NCI-H748 (cell line): Measurements from ENCODE around the gene APRT.
"Not testable (repeated sequence)": the region's sequence is repeated elsewhere in the genome, so short reads cannot be mapped to it uniquely, and the experiment has no call there.

Source experiments
- DNase-seq: peaks from one replicate; lab custom pipeline; 2025; ENCODE audit not compliant: unreplicated experiment; lab: John Stamatoyannopoulos, UW

Gene APRT

GRCh38 chr16:88790312-88791211 is 21.2 kb downstream of the APRT start:
- DNase-seq = peak; percentile 15

- no peak for DNase-seq
Measured at GRCh38 chr16:88789594-88789993, 22.1 kb downstream of the APRT start.

- DNase-seq = not testable (repeated sequence)
Measured at GRCh38 chr16:88788749-88789148, 23.0 kb downstream of the APRT start.

GRCh38 chr16:88787579-88788314 is 24.0 kb downstream of the APRT start:
- no peak for DNase-seq

GRCh38 chr16:88785106-88785924 is 26.4 kb downstream of the APRT start, which contains the start of gene PIEZO1:
PIEZO1 (minus strand) TSS chr16:88785220; CDS start chr16:88784964, 256 bp downstream.
- DNase-seq = peak; percentile 24

GRCh38 chr16:88784856-88785105 is 26.9 kb downstream of the APRT start:
- no peak for DNase-seq

- peak; percentile 16 for DNase-seq
Measured at GRCh38 chr16:88784074-88784855, 27.5 kb downstream of the APRT start.

GRCh38 chr16:88783391-88784073 is 28.2 kb downstream of the APRT start:
- no peak for DNase-seq

GRCh38 chr16:88782454-88783390 is 29.0 kb downstream of the APRT start:
- no peak for DNase-seq

- DNase-seq = no peak
Measured at GRCh38 chr16:88781140-88782077, 30.3 kb downstream of the APRT start.

GRCh38 chr16:88780142-88781062 is 31.3 kb downstream of the APRT start:
- no peak for DNase-seq

- DNase-seq = no peak
Measured at GRCh38 chr16:88779406-88780141, 32.2 kb downstream of the APRT start.

GRCh38 chr16:88778541-88779065 is 33.1 kb downstream of the APRT start:
- no peak for DNase-seq

GRCh38 chr16:88778271-88778525 is 33.5 kb downstream of the APRT start:
- DNase-seq = no peak

- no peak for DNase-seq
Measured at GRCh38 chr16:88777471-88778270, 34.1 kb downstream of the APRT start.
